GM10248 (cell line): ENCODE data around the gene COG2.

Experiments
- CTCF ChIA-PET: fragments of 300-600 bp; sonication (Branson Sonifier 250); formaldehyde crosslinking; extraction: SDS; loops from one replicate; lab custom pipeline; 2021; ENCODE audit warnings: antibody characterized with exemption; lab: Yijun Ruan, JAX
- POLR2A ChIA-PET: fragments of 350-650 bp; sonication (Branson Sonifier 250); formaldehyde crosslinking; extraction: SDS; loops from one replicate; lab custom pipeline; 2020; ENCODE audit warnings: antibody characterized with exemption; lab: Yijun Ruan, JAX
- DNase-seq: peaks from one replicate; pipeline ENCODE4 v3.0.0; 2012; ENCODE audit errors: extremely low spot score
- TF ChIP-seq, protein P1 (sequence below): IDR thresholded peaks from 2 replicates; pipeline ENCODE4 v1.5.1; 2012; ENCODE audit warnings: mild to moderate bottlenecking, low read depth; ENCODE audit errors: extremely low read depth, missing control alignments, control extremely low read depth

COG2 gene

DNA sequence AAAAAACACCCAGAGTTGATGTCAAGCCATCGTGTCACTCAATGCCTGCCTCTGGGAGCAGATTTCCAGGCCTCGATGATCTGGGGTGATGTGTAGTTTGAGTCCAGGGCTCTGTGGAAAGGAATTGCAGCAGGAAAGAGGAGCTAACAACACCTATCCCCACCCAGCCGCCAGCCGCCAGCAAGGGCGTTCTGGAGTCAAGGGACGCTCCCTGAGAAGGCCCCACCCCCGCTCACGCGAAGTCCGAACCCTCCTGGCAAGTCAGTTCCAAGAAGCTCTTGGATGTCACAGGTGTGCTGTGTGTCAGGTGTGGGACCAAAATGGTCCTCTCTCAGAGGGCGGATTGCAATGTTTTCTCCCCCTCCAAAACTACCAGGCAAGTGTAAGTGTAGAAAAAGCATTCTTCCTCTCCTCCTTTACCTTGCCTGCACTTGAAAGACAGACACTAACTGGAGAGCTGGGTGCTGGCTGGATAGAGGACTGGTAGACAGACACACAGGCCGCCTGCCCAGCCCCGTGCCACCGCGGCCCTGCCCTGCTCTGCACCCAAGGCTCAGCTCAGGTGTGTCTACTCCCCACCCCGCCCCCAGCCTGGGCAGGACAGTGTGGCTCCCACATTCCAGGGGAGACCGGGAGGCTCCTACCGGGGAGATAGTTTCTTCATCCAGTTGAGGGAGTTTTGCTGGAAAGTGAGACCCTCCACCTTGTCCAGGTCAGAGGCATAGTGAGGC is 63.2 kb downstream of the COG2 start:
- no peak for DNase-seq
- POLR2A ChIA-PET: no interaction called here
- CTCF ChIA-PET: no interaction called here
- TF ChIP-seq, protein P1, sequence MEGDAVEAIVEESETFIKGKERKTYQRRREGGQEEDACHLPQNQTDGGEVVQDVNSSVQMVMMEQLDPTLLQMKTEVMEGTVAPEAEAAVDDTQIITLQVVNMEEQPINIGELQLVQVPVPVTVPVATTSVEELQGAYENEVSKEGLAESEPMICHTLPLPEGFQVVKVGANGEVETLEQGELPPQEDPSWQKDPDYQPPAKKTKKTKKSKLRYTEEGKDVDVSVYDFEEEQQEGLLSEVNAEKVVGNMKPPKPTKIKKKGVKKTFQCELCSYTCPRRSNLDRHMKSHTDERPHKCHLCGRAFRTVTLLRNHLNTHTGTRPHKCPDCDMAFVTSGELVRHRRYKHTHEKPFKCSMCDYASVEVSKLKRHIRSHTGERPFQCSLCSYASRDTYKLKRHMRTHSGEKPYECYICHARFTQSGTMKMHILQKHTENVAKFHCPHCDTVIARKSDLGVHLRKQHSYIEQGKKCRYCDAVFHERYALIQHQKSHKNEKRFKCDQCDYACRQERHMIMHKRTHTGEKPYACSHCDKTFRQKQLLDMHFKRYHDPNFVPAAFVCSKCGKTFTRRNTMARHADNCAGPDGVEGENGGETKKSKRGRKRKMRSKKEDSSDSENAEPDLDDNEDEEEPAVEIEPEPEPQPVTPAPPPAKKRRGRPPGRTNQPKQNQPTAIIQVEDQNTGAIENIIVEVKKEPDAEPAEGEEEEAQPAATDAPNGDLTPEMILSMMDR: no peak

DNA sequence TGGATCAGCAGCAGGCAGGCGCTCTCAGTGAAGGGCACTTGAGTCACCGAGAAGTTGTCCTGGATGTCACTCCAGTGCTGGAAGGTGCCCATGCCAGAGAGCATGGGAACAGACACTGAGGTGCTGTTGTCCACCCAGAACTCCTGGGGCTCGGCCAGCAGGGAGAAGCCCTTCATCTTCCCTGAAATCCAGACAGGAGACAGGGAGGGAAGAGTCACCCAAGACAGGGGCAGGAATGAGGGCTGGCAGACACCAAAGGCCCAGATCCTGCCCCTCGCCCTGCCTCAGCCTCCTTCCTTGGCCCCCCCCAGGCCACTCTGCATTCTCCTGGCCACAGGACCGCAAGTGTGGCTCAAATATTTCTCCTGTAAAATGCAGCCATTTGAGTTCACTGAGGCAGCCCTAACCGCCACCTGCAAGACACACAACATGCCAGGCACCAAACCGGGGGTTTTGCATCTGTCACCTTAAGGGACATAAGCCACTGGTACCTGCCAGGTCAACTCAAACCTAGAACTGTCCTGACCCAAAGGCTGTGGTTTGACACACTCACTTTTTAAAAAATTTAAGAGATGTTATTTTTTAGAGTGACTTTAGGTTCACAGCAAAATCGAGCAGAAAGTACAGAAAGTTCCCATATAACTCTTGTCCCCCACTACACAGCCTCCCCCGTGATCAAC is 63.9 kb downstream of the COG2 start:
- TF ChIP-seq, protein P1: no peak
- DNase-seq: no peak
- ChIA-PET POLR2A (no interaction called here), CTCF (no interaction called here)

DNA sequence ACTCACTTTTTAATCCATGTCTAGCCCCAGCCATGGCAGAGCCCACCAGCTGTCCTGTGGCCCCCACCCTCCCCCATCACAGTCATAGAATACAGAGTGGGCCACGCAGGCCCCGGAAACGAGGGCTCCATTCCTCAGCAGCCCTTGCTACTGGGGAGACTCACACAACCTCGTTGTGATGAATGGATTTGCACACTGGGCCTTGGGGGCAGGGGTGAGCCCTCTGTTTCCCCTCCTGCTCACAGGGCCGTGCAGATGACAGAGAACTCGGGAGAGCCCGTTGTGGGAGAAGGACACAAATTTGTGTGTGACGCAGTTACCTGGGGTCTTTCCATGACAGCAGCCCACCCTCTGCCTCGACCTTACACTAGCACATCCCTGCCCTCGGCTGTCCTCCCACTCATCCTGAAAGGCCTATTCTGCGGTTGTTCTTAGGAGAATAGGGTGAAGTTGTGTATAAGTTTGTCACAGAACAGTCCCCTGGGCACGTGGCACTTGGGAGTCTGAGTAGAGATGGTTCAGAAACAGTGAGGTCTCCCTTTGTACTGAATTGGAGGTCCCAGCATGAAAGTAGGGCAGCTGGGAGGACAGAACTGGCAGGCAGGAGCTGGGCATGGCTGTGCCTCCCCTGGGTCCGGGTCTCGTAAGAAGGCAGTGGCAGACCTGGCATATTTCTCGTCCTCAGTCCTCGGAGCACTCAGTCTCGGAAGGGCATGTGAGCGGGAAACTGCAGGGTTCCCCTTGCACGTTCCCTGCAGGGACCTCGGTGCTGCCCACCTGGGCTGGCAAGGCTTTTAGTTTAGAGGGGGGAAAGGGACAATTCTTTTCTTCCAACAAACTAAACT is 64.8 kb downstream of the COG2 start:
- no peak for DNase-seq
- TF ChIP-seq, protein P1: no peak
- CTCF ChIA-PET: no interaction called here
- POLR2A ChIA-PET: no interaction called here

DNA sequence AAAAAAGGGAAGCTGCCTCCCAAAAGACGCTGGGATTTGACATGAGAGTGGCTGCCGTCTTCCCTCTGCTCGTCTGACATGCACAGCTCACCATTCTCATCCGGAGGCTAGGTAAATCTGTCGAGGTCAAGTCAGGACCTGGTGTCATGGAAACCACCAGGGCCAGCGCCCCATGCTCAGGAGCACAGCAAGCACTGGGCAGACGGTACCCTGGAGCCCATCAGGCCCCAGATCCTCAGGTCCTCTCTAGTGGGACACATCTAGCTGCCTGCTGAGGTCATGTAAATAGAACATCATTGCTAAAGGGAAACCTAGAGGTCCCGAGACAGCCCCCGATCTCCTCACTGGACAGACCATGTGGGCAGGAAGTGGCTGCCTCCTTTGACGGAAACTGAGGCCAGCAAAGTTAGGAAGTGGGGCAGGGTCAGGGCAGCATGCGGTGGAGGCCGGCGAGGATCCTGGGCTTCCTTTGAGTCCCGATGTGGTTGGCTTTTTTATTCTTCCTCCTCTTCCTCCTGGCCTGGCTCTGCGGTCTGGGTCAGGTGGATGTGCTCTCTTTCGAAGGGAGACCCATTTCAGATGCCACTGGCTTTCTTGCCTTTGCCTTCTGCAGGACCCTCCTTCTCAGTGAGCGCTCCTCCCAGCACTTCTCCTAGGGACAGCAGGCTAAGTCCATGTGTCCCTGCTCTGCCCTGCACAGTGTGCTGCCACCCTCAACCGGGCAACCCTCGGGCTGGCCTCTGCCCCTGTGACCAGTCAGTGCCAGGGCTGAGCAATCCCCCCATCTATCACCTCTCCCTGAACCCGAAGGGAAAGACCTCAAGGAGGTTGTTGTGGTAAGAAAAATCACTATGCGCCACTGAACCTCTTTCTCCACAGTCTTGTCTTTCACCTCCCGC is 65.7 kb downstream of the COG2 start:
- CTCF ChIA-PET: no interaction called here
- DNase-seq: no peak
- TF ChIP-seq, protein P1: no peak
- POLR2A ChIA-PET: no interaction called here

DNA sequence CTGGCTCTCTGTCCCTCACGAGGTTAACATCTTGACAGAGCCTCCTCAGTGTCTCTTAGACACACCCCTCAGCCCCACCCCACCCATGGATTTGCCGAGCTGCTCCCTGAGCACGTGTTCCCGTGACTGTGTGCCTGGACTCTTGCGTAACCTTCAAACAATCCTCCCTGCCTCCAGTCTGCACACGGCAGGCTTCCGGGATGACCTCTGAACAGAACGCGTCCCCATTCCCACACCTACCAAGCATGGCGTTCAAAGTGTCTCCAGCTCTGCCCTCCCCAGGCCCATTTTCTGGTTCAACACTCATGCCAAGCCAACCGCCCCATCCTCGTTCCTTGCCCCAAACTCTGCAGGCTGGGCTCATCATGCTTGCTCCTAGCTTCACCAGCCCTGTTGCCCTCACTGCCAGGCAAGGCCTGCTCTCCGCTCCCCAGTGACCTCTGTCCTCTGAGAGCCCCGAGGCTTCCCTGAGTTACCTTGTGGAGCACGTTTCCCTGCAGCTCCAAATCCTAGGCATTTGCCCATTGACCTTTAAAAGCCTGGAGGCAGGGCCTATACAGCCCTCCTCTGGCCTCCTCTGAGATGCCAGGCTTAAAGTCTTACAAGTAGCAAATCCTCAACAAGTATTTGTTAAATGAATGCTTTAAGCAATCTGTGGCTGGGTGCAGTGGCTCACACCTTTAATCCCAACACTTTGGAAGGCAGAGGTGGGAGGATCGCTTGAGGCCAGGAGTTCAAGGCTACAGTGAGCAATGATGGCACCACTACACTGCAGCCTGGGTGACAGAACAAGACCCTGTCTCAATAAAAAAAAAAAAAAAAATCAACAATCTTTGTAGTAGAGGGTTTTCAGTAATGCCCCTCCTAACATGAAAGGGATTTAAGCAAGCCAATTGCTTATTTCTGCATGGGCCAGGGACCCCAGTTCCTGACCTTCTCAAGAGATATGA is 66.6 kb downstream of the COG2 start:
- ChIA-PET POLR2A (no interaction called here), CTCF (no interaction called here)
- DNase-seq: no peak
- TF ChIP-seq, protein P1: no peak
